Activated naive CD4-positive, alpha-beta T cell (primary cell): ENCODE results near the gene ALK.
"Not testable (repeated sequence)": the region's sequence is repeated elsewhere in the genome, so short reads cannot be mapped to it uniquely, and the experiment has no call there.

Source experiments
- DNase-seq, 4 experiments: peaks; one replicate each; lab custom pipeline; 2025; lab: John Stamatoyannopoulos, UW

Gene ALK

GRCh38 chr2:29246383-29247300, 674.7 kb downstream of the ALK start:
- no peak for DNase-seq

GRCh38 chr2:29245742-29246382, 675.5 kb downstream of the ALK start:
- DNase-seq: no peak

GRCh38 chr2:29245035-29245741, 676.2 kb downstream of the ALK start:
- not testable (repeated sequence) for DNase-seq

GRCh38 chr2:29242621-29243375, 678.6 kb downstream of the ALK start:
- DNase-seq: no peak

- no peak for DNase-seq
Observed at GRCh38 chr2:29241955-29242565, 679.3 kb downstream of the ALK start.

- no peak for DNase-seq
Observed at GRCh38 chr2:29241341-29241740, 680.0 kb downstream of the ALK start.

GRCh38 chr2:29240601-29241000, 680.8 kb downstream of the ALK start:
- DNase-seq: no peak

- DNase-seq: no peak
Observed at GRCh38 chr2:29239209-29239960, 682.0 kb downstream of the ALK start.

- DNase-seq: no peak
Observed at GRCh38 chr2:29238497-29238896, 682.9 kb downstream of the ALK start.

- no peak for DNase-seq
Observed at GRCh38 chr2:29236074-29236473, 685.3 kb downstream of the ALK start.

- no peak for DNase-seq
Observed at GRCh38 chr2:29235411-29235810, 686.0 kb downstream of the ALK start.

- no peak for DNase-seq
Observed at GRCh38 chr2:29233428-29233827, 688.0 kb downstream of the ALK start.

GRCh38 chr2:29232041-29232440, 689.3 kb downstream of the ALK start:
- no peak for DNase-seq

- no peak for DNase-seq
Observed at GRCh38 chr2:29229640-29230039, 691.7 kb downstream of the ALK start.

GRCh38 chr2:29228947-29229346, 692.4 kb downstream of the ALK start:
- no peak for DNase-seq

- DNase-seq: no peak
Observed at GRCh38 chr2:29227935-29228675, 693.3 kb downstream of the ALK start.

GRCh38 chr2:29226808-29227207, 694.6 kb downstream of the ALK start:
- DNase-seq: no peak

- no peak for DNase-seq
Observed at GRCh38 chr2:29226375-29226774, 695.0 kb downstream of the ALK start.

- no peak for DNase-seq
Observed at GRCh38 chr2:29225814-29226213, 695.6 kb downstream of the ALK start.
